HEK293 (cell line): Measurements from ENCODE around the gene FXYD5.

Experiments
- CTCF ChIA-PET: fragments of 350-600 bp; formaldehyde crosslinking; extraction: SDS; loops from one replicate; lab custom pipeline; 2021; ENCODE audit warnings: antibody characterized with exemption; lab: Yijun Ruan, JAX
- POLR2A ChIA-PET: fragments of 300-600 bp; formaldehyde crosslinking; extraction: SDS; loops from one replicate; lab custom pipeline; 2020; ENCODE audit warnings: antibody characterized with exemption, inconsistent platforms; lab: Yijun Ruan, JAX
- H3K27ac ChIP-seq: fragments of 200-500 bp; sonication (Bioruptor generic); 2 replicates; pipeline ENCODE4 v1.5.1; 2014; ENCODE audit warnings: low read depth, low read length, control low read depth, inconsistent platforms; ENCODE audit errors: extremely low read depth
- H3K36me3 ChIP-seq, 2 experiments: fragments of 200-500 bp in 1 of 2; sonication (Bioruptor generic) in 1 of 2; 1 replicate in 1 of 2; 2 replicates in 1 of 2; pipeline ENCODE4 v1.5.1; 2014 to 2017; ENCODE audit warnings: inconsistent platforms in 2 of 2, low read length in 2 of 2; ENCODE audit not compliant: control insufficient read depth in 2 of 2, insufficient read depth in 1 of 2
- H3K4me1 ChIP-seq: fragments of 200-500 bp; sonication (Bioruptor generic); 2 replicates; pipeline ENCODE4 v1.5.1; 2014; ENCODE audit warnings: mild to moderate bottlenecking, low read length, inconsistent platforms; ENCODE audit not compliant: control insufficient read depth, insufficient read depth
- H3K4me3 ChIP-seq: 2 replicates; pipeline ENCODE4 v1.5.1; 2011; ENCODE audit warnings: low read depth, mild to moderate bottlenecking, control low read depth, low read length, moderate library complexity
- H3K9me3 ChIP-seq: fragments of 200-500 bp; sonication (Bioruptor generic); 2 replicates; pipeline ENCODE4 v1.5.1; 2014; ENCODE audit warnings: low read depth, low read length, inconsistent platforms; ENCODE audit not compliant: control insufficient read depth, insufficient read depth
- GLIS2 ChIP-seq: fragments of 450-650 bp; formaldehyde crosslinking; IDR thresholded peaks from 2 replicates; pipeline ENCODE4 v1.5.1; 2016; ENCODE audit warnings: missing biosample characterization, missing genetic modification characterization
- HOXD13 ChIP-seq: sonication (generic); formaldehyde crosslinking; IDR thresholded peaks from 2 replicates; pipeline ENCODE4 v1.8.0; 2022; ENCODE audit warnings: missing genetic modification reagents, borderline replicate concordance
- KLF10 ChIP-seq: fragments of 450-650 bp; IDR thresholded peaks from 2 replicates; pipeline ENCODE4 v1.5.1; 2018; ENCODE audit warnings: missing biosample characterization, mild to moderate bottlenecking, missing genetic modification characterization
- SALL2 ChIP-seq: fragments of 450-650 bp; formaldehyde crosslinking; IDR thresholded peaks from 2 replicates; pipeline ENCODE4 v1.5.0; 2017; ENCODE audit warnings: missing biosample characterization, mild to moderate bottlenecking, missing genetic modification characterization, borderline replicate concordance
- TCF7L2 ChIP-seq: IDR thresholded peaks from 2 replicates; pipeline ENCODE4 v1.6.1; 2011; ENCODE audit warnings: low read depth, mild to moderate bottlenecking, inconsistent platforms, low read length, moderate library complexity, borderline replicate concordance
- YY2 ChIP-seq: fragments of 450-650 bp; formaldehyde crosslinking; IDR thresholded peaks from 2 replicates; pipeline ENCODE4 v1.5.1; 2016; ENCODE audit warnings: missing biosample characterization, missing genetic modification characterization
- ZNF140 ChIP-seq: fragments of 450-650 bp; formaldehyde crosslinking; IDR thresholded peaks from 2 replicates; pipeline ENCODE4 v1.5.1; 2016; ENCODE audit warnings: missing biosample characterization, missing genetic modification characterization
- ZNF2 ChIP-seq: fragments of 450-650 bp; formaldehyde crosslinking; IDR thresholded peaks from 2 replicates; pipeline ENCODE4 v1.5.1; 2016; ENCODE audit warnings: missing biosample characterization, missing genetic modification characterization
- ZNF221 ChIP-seq: fragments of 450-650 bp; formaldehyde crosslinking; IDR thresholded peaks from 2 replicates; pipeline ENCODE4 v1.5.1; 2017; ENCODE audit warnings: missing biosample characterization, missing genetic modification characterization, borderline replicate concordance
- ZNF274 ChIP-seq, 2 experiments: fragments of 200-500 bp in 1 of 2; fragments of 450-650 bp in 1 of 2; sonication (Bioruptor generic) in 1 of 2; formaldehyde crosslinking in 1 of 2; IDR thresholded peaks; 2 replicates each; pipeline versions ENCODE4 v1.5.1 to v1.6.1; 2014 to 2016; ENCODE audit warnings: borderline replicate concordance in 1 of 2, inconsistent platforms in 1 of 2, low read length in 1 of 2, missing biosample characterization in 1 of 2, missing genetic modification characterization in 1 of 2
- ZNF324 ChIP-seq: fragments of 450-650 bp; formaldehyde crosslinking; IDR thresholded peaks from 2 replicates; pipeline ENCODE4 v1.5.1; 2016; ENCODE audit warnings: missing biosample characterization, missing genetic modification characterization
- ZNF404 ChIP-seq: fragments of 450-650 bp; formaldehyde crosslinking; IDR thresholded peaks from 2 replicates; pipeline ENCODE4 v1.5.1; 2017; ENCODE audit warnings: missing biosample characterization, missing genetic modification characterization
- ZNF416 ChIP-seq: fragments of 450-650 bp; formaldehyde crosslinking; IDR thresholded peaks from 2 replicates; pipeline ENCODE4 v1.5.1; 2016; ENCODE audit warnings: missing biosample characterization, missing genetic modification characterization
- ZNF426 ChIP-seq: fragments of 450-650 bp; formaldehyde crosslinking; IDR thresholded peaks from 2 replicates; pipeline ENCODE4 v1.5.1; 2017; ENCODE audit warnings: missing biosample characterization, missing genetic modification characterization, mild to moderate bottlenecking, inconsistent platforms, moderate library complexity
- ZNF571 ChIP-seq: fragments of 450-650 bp; formaldehyde crosslinking; IDR thresholded peaks from 2 replicates; pipeline ENCODE4 v1.5.0; 2017; ENCODE audit warnings: missing biosample characterization, missing genetic modification characterization
- ZNF707 ChIP-seq: fragments of 450-650 bp; formaldehyde crosslinking; IDR thresholded peaks from 2 replicates; pipeline ENCODE4 v1.5.1; 2016; ENCODE audit warnings: missing biosample characterization, missing genetic modification characterization
- ZNF791 ChIP-seq: fragments of 450-650 bp; formaldehyde crosslinking; IDR thresholded peaks from 2 replicates; pipeline ENCODE4 v1.5.1; 2016; ENCODE audit warnings: missing biosample characterization, missing genetic modification characterization
- ZNF830 ChIP-seq: fragments of 450-650 bp; IDR thresholded peaks from 2 replicates; pipeline ENCODE4 v1.5.0; 2018; ENCODE audit warnings: missing biosample characterization, missing genetic modification characterization, low read depth, mild to moderate bottlenecking, moderate library complexity
- ZNF843 ChIP-seq: fragments of 450-650 bp; formaldehyde crosslinking; IDR thresholded peaks from 2 replicates; pipeline ENCODE4 v1.5.1; 2016; ENCODE audit warnings: missing biosample characterization, missing genetic modification characterization
- ZSCAN23 ChIP-seq: fragments of 450-650 bp; formaldehyde crosslinking; IDR thresholded peaks from 2 replicates; pipeline ENCODE4 v1.5.1; 2016; ENCODE audit warnings: missing biosample characterization, missing genetic modification characterization
- TF ChIP-seq, protein P1 (sequence below): fragments of 450-650 bp; formaldehyde crosslinking; IDR thresholded peaks from 2 replicates; pipeline ENCODE4 v1.5.1; 2016; ENCODE audit warnings: missing biosample characterization, missing genetic modification characterization
- TF ChIP-seq, protein P2 (sequence below): fragments of 450-650 bp; formaldehyde crosslinking; IDR thresholded peaks from 2 replicates; pipeline ENCODE4 v1.5.1; 2016; ENCODE audit warnings: missing biosample characterization, missing genetic modification characterization, low read depth
- TF ChIP-seq, protein P3 (sequence below): fragments of 450-650 bp; formaldehyde crosslinking; IDR thresholded peaks from 2 replicates; pipeline ENCODE4 v1.5.1; 2016; ENCODE audit warnings: missing biosample characterization, missing genetic modification characterization
- TF ChIP-seq, protein P4 (sequence below): fragments of 450-650 bp; formaldehyde crosslinking; IDR thresholded peaks from 2 replicates; pipeline ENCODE4 v1.5.1; 2016; ENCODE audit warnings: missing biosample characterization, missing genetic modification characterization, borderline replicate concordance

FXYD5 gene

DNA sequence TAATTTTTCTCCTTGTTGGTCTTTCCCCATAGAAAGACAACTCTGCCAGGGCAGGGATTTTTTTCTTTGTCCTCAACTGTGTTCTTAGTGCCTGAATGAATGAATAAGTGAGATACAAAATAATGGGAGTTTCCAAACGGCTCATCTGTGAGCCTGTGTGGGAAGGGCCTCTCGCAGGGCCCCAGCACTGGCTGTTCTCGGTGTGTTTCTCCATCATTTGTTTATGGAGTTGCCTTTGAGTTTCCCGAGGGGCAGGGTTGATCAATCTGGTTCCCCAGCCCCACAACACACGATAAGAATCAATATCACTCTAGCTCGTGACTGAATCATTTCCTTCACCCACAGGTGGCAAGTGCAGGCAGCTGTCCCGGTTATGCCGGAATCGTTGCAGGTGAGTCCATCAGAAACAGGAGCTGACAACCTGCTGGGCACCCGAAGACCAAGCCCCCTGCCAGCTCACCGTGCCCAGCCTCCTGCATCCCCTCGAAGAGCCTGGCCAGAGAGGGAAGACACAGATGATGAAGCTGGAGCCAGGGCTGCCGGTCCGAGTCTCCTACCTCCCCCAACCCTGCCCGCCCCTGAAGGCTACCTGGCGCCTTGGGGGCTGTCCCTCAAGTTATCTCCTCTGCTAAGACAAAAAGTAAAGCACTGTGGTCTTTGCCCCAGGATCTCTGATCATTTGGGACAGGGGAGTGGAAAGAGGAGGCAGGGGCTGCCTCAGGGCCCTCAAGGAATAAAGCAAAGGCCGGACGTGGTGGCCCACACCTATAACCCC lies 14.9 kb downstream of the FXYD5 start:
- peaks cover 3% of the 10 kb centered on the region; the same call in 1 of the 2 replicates for H3K9me3 ChIP-seq
- TF ChIP-seq KLF10 (no peak), ZNF140 (tag by site-specific recombination) (no peak), ZNF2 (no peak), ZNF324 (tag by site-specific recombination) (no peak), ZSCAN23 (tag by site-specific recombination) (no peak), SALL2 (tag by site-specific recombination) (no peak), ZNF404 (tag by site-specific recombination) (no peak), ZNF843 (tag by site-specific recombination) (no peak), ZNF830 (tag by site-specific recombination) (no peak), ZNF426 (no peak), ZNF221 (tag by site-specific recombination) (no peak)
- TF ChIP-seq, protein P1, sequence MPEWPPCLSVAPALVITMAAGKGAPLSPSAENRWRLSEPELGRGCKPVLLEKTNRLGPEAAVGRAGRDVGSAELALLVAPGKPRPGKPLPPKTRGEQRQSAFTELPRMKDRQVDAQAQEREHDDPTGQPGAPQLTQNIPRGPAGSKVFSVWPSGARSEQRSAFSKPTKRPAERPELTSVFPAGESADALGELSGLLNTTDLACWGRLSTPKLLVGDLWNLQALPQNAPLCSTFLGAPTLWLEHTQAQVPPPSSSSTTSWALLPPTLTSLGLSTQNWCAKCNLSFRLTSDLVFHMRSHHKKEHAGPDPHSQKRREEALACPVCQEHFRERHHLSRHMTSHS (tag by site-specific recombination): no peak
- TF ChIP-seq, protein P2, sequence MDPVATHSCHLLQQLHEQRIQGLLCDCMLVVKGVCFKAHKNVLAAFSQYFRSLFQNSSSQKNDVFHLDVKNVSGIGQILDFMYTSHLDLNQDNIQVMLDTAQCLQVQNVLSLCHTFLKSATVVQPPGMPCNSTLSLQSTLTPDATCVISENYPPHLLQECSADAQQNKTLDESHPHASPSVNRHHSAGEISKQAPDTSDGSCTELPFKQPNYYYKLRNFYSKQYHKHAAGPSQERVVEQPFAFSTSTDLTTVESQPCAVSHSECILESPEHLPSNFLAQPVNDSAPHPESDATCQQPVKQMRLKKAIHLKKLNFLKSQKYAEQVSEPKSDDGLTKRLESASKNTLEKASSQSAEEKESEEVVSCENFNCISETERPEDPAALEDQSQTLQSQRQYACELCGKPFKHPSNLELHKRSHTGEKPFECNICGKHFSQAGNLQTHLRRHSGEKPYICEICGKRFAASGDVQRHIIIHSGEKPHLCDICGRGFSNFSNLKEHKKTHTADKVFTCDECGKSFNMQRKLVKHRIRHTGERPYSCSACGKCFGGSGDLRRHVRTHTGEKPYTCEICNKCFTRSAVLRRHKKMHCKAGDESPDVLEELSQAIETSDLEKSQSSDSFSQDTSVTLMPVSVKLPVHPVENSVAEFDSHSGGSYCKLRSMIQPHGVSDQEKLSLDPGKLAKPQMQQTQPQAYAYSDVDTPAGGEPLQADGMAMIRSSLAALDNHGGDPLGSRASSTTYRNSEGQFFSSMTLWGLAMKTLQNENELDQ: no peak
- H3K36me3 ChIP-seq: peaks cover 15 to 54% of the 10 kb centered on the region in 2 experiments
- no peak overlapping the region for H3K4me3 ChIP-seq
- ChIA-PET POLR2A (interaction anchor here (1.2 kb wide), 1 partner anchor 28 kb away, joined by 5 read pairs; no protein-coding TSS in a partner anchor), CTCF (interaction anchor here (0.7 to 1.4 kb wide), 4 partner anchors 11 to 102 kb away, joined by 3 to 5 read pairs (median 4); partner anchors contain the start of gene LGI4)
- H3K27ac ChIP-seq: no peak overlapping the region
- H3K4me1 ChIP-seq: no peaks in the 10 kb centered on the region

DNA sequence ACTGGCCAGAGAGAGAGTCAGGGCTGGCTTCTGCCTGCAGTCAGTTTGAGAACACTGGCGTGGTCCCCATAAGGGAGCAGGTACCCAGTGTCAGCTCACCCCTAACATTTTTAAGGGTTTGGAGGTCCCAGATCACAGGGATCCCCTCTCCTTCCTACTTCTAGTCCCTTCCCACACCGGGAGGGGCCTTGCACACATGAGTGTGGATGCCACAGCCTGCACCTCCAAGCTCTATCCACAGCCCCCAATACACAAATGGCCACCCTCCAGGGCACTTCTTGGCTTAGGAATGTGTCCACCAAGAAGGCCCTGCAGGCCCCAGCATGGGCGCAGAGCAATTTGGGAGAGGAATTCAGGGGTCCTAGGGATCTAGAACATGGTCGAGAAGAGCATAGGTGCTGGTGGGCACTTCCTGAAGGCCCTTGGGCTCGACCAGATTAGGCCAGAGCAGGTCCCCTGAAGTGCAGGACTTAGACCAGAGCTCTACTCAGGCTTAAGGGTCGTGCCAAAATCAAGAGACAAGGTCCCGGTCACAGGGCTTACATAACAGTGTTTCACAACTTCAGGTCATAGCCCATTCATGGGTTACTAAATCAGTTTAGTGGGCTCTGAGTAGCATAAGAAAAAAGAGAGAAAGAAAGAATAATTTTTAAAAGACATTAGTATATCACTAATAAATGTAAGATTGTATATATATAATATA lies 16.0 kb downstream of the FXYD5 start:
- no peak overlapping the region for H3K4me3 ChIP-seq
- ChIA-PET CTCF (interaction anchor here (0.6 to 1.4 kb wide), 3 partner anchors 28 to 480 kb away, joined by 3 to 5 read pairs (median 3); no protein-coding TSS in a partner anchor), POLR2A (interaction anchor here (1.2 kb wide), 1 partner anchor 29 kb away, joined by 5 read pairs; no protein-coding TSS in a partner anchor)
- H3K4me1 ChIP-seq: no peaks in the 10 kb centered on the region
- peaks cover 15 to 43% of the 10 kb centered on the region in 2 experiments for H3K36me3 ChIP-seq
- H3K9me3 ChIP-seq: no peaks in the 10 kb centered on the region; the same call in 1 of the 2 replicates
- H3K27ac ChIP-seq: no peak overlapping the region
- TF ChIP-seq, protein P3, sequence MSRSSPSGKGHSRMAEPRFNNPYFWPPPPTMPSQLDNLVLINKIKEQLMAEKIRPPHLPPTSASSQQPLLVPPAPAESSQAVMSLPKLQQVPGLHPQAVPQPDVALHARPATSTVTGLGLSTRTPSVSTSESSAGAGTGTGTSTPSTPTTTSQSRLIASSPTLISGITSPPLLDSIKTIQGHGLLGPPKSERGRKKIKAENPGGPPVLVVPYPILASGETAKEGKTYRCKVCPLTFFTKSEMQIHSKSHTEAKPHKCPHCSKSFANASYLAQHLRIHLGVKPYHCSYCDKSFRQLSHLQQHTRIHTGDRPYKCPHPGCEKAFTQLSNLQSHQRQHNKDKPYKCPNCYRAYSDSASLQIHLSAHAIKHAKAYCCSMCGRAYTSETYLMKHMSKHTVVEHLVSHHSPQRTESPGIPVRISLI (tag by site-specific recombination): no peak
- no peak for TF ChIP-seq ZNF791 (tag by site-specific recombination)
- no peak for TF ChIP-seq TCF7L2
- TF ChIP-seq ZNF416 (tag by site-specific recombination): no peak
- TF ChIP-seq ZNF707 (tag by site-specific recombination): no peak
- TF ChIP-seq ZNF274 (IDR thresholded peaks at IDR 0.05; ENCODE audit: low read length): no peak
- TF ChIP-seq ZNF274 (tag by site-specific recombination; IDR thresholded peaks at IDR 0.05; ENCODE audit: borderline replicate concordance): no peak
- no peak for TF ChIP-seq YY2 (tag by site-specific recombination)
- TF ChIP-seq GLIS2 (tag by site-specific recombination): no peak
- TF ChIP-seq HOXD13 (CRISPR knock-in tag): no peak
- TF ChIP-seq, protein P4, sequence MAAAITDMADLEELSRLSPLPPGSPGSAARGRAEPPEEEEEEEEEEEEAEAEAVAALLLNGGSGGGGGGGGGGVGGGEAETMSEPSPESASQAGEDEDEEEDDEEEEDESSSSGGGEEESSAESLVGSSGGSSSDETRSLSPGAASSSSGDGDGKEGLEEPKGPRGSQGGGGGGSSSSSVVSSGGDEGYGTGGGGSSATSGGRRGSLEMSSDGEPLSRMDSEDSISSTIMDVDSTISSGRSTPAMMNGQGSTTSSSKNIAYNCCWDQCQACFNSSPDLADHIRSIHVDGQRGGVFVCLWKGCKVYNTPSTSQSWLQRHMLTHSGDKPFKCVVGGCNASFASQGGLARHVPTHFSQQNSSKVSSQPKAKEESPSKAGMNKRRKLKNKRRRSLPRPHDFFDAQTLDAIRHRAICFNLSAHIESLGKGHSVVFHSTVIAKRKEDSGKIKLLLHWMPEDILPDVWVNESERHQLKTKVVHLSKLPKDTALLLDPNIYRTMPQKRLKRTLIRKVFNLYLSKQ: no peak
- no peak for TF ChIP-seq ZNF571 (tag by site-specific recombination)
